HG02852 (cell line): ENCODE results near the gene SPRR2E.
"Not testable (repeated sequence)": the region's sequence is repeated elsewhere in the genome, so short reads cannot be mapped to it uniquely, and the experiment has no call there.

Experiments used
- ATAC-seq: cut with Tn5 transposase; IDR thresholded peaks from one replicate; pipeline ENCODE4 v1.9.1; 2021; ENCODE audit warnings: mild to moderate bottlenecking, moderate library complexity; ENCODE audit not compliant: unreplicated experiment

SPRR2E gene

GRCh38 chr1:153094426-153094825 lies at the start of gene SPRR2E:
SPRR2E (minus strand) TSS chr1:153094526; CDS start chr1:153093751, 775 bp downstream.
- ATAC-seq, result no peak

- ATAC-seq, result no peak
These were observed 47.1 kb upstream of the SPRR2E start for GRCh38 chr1:153141377-153141776.

DNA sequence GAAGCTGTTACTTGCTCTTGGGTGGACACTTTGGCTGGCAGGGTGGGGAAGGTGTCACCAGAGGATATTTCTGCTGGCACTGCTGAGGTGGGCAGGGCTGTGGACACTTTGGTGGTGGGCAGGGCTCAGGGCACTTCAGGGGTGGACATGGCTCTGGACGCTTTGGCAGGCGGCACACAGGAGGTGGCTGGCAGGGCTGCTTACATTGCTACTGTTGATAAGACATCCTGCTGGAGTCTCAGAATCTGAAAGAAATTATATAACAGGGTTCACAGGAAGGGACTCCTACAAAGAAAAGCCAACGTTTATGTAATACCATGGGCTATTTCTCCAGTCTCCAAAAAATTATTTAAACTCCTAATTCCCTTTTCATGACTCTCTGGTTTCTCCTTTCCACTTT lies 46.2 kb upstream of the SPRR2E start:
- ATAC-seq, result no peak

DNA sequence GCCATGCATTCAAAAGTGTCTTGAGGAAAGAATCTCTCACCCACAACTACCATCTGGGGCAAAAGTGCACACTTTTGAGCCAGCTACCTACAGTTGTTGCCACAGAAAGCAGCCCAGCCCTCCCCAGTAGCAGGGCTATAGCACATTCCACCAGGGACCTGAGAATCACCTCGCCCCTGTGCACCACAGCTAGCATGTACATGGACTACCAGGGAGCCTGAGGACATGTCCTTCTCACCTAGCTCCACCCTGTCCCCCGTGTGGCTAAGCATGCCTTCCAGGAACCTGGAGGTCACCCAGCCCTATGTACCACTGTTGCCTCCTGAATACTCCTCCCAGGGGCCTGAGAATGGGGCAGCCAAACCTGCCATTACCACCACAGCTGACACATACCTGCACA lies 39.4 kb upstream of the SPRR2E start:
- no peak for ATAC-seq

DNA sequence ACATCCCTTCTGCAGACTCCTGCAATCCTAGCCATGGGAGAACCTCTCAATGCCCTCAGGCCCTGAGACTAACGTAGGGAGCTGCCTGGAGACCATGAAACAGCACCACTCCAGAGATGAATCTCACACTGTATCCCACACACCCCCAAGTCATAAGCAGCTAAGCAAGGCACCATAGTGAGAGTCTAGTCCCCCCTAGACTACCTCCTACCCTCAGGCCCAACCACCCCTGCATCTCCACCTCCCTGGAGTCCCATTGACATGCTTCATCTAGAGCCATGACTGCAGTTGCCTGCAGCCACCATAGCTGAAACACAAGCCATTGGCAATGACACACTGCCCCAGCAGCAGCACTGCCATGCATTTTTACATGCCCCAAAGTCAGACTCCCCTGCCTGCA lies 38.9 kb upstream of the SPRR2E start:
- ATAC-seq, result no peak

DNA sequence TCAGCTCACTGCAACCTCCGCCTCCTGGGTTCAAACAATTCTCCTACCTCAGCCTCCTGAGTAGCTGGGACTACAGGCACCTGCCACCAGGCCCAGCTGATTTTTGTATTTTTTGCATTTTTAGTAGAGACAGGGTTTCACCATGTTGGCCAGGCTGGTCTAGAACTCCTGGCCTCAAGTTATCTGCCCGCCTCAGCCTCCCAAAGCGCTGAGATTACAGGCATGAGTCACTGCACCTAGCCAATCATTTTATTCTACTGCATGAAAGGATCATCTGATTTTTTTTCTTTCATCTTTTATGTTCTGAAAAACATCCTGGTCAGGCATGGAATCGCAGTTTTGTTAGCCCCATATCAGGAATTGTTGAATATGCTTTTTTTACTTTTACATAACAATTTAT lies 34.4 kb upstream of the SPRR2E start:
- not testable (repeated sequence) for ATAC-seq

- ATAC-seq, result no peak
These were observed 33.0 kb upstream of the SPRR2E start for GRCh38 chr1:153127296-153127695.

DNA sequence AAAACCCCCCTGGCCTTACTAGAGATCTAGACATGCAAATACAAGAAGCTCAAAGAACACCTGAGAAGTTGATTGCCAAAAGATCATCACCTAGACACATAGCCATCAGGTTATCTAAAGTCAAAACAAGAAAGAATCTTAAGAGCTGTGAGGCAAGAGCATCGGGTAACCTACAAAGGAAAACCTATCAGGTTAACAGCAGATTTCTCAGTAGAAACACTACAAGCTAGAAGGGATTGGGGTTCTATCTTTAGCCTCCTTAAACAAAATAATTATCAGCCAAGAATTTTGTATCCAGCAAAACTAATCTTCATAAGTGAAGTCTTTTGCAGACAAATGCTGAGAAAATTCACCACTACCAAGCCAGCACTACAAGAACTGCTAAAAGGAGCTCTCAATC lies 31.2 kb upstream of the SPRR2E start:
- ATAC-seq, result no peak

- not testable (repeated sequence) for ATAC-seq
These were observed 29.5 kb upstream of the SPRR2E start for GRCh38 chr1:153123793-153124192.

DNA sequence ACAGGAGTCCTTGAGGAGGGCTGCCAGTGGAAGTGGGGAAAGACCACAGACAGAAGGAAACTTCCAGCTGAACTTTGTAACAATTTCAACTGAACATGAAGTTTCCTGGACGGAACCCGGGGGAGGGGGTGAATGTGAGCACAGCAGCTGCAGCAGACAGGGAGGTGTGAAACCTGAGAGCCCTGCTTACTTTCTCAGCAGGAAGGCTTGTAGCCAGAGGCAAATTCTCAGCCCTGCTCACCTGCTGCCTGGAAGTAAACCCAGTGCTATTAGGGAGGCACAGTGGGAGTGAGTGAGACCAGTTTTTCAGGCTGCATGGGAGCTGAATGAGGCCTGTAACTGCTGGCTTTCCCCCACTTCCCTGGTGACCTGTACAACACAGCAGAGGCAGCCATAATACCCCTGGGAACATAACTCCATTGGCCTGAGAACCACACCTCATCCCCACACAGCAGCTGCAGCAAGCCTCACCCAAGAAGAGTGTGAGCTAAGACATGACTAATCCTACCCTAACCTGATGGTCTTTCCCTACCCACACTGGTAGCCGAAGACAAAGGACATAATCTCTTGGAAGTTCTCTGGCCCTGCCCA lies 28.6 kb upstream of the SPRR2E start:
- no peak for ATAC-seq

- no peak for ATAC-seq
These were observed 26.6 kb upstream of the SPRR2E start for GRCh38 chr1:153120945-153121344.

- ATAC-seq, result no peak
These were observed 25.2 kb upstream of the SPRR2E start for GRCh38 chr1:153119491-153119971.

GRCh38 chr1:153115264-153115663 lies 20.9 kb upstream of the SPRR2E start:
- not testable (repeated sequence) for ATAC-seq

DNA sequence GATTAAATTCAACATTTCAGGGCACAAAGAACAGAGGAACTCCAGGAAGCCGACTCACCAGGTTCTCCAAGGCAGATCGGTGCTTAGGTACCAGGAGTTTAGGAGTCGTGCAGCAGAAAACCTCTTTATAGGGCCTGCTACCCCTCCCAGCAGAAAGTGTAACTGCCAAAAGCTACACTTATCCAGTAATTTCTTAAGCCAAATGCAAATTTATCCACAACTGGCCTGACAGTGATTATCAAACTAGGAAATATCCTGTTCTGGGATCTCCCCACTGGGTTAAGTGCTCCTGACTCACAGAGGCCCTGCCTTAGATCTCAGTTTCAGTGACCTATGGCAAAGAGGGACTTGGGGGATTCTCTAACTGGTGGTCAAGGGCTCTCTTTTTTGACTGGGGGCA lies 19.1 kb upstream of the SPRR2E start, which contains the start of gene SPRR2F:
TSS of gene SPRR2F (minus strand) at position 101 of the 400 bp plus-strand sequence. CDS start 783 bp downstream, outside the sequence.
- ATAC-seq, result no peak

- ATAC-seq, result not testable (repeated sequence)
These were observed 18.1 kb upstream of the SPRR2E start for GRCh38 chr1:153112454-153112853.

GRCh38 chr1:153100245-153100644 lies 5.9 kb upstream of the SPRR2E start:
- no peak for ATAC-seq

DNA sequence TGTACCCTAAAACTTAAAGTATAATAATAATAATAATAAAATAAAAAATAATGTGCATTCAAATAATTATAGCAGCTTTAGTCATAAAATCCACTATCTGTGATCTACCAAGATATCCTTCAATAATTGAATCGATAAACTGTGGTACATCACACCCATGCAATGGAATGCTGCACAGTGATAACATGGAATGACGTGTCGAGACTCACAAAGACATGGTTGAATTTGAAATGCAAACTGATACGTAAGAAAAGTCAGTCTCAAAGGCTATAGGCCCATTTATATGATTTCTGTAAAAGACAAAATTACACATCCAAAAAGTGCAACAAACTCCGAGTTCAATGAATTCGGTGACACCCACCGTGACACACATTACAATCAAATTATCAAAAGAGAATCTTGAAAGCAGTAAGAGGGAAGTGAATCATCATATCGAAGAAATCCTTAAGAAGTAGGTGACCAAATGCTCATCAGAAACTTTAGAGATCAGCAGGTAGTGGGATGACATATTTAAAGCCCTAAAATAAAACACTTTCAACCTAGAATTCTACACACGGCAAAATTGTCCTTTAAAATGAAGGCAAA lies 5.2 kb upstream of the SPRR2E start:
- no peak for ATAC-seq

DNA sequence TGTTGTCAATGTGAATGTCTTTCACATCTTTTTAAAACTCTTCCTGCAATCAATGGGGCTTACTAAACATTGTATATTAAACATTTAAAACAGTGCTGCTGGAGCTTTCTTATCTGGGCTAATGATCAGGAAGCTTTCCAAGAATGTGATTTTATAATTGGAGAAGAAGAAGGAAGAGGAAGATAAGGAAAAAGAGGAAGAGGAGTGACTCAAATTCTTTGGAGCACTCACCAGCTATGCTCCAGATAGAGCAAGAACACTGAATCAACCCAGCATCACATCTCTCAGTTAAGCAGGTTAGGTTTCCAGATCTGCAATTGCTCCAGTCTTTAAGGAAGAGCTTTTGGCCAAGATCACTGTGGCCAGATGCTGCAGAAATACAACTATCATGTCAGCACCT lies 1.4 kb upstream of the SPRR2E start:
- ATAC-seq, result no peak

GRCh38 chr1:153087652-153088051 lies 6.7 kb downstream of the SPRR2E start:
- no peak for ATAC-seq

GRCh38 chr1:153081736-153082135 lies 12.6 kb downstream of the SPRR2E start:
- no peak for ATAC-seq

DNA sequence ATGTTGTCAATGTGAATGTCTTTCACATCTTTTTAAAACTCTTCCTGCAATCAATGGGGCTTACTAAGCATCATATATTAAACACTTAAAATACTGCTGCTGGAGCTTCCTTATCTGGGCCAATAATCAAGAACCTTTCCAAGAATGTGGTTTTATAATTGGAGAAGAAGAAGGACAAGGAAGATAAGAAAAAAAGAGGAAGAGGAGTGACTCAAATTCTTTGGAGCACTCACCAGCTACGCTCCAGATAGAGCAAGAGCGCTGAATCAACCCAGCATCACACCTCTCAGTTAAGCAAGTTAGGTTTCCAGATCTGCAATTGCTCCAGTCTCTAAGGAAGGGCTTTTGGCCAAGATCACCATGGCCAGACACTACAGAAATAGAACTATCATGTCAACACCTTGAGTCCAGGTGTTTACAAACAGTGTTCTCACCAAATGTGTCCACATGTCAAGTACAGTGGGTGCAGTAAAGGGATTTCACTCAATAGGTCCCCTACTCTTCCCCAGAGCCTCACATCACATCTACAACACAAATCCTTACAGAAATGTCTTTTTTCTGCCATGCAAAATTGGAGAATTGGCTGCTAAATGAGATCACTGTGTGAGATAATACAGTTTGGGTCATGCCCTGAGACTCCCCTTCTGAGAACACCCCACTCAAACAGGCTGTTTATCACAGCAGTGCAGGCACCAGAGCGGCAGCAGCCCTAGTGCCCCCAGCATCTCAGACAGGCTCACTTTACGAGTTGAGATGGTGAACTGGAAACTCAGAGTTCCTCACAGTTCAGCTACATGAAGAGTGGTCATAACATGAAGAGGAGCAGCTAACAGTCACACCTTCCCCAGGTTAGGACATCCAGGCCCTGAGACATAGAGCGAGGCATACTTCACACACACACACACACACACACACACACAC lies 21.3 kb downstream of the SPRR2E start:
- ATAC-seq, result no peak

- no peak for ATAC-seq
These were observed 22.8 kb downstream of the SPRR2E start, which contains the start of gene SPRR2B for GRCh38 chr1:153071511-153071910. SPRR2B (minus strand) TSS chr1:153071611; CDS start chr1:153070839, 772 bp downstream.
